ENCODE results near the gene APOBEC2.

The APOBEC2 gene

GRCh38 chr6:41088451-41088850, 35.4 kb downstream of the APOBEC2 start:
- no peak for DNase-seq (ENCODE audit: low read depth in 2 of 2)

DNA sequence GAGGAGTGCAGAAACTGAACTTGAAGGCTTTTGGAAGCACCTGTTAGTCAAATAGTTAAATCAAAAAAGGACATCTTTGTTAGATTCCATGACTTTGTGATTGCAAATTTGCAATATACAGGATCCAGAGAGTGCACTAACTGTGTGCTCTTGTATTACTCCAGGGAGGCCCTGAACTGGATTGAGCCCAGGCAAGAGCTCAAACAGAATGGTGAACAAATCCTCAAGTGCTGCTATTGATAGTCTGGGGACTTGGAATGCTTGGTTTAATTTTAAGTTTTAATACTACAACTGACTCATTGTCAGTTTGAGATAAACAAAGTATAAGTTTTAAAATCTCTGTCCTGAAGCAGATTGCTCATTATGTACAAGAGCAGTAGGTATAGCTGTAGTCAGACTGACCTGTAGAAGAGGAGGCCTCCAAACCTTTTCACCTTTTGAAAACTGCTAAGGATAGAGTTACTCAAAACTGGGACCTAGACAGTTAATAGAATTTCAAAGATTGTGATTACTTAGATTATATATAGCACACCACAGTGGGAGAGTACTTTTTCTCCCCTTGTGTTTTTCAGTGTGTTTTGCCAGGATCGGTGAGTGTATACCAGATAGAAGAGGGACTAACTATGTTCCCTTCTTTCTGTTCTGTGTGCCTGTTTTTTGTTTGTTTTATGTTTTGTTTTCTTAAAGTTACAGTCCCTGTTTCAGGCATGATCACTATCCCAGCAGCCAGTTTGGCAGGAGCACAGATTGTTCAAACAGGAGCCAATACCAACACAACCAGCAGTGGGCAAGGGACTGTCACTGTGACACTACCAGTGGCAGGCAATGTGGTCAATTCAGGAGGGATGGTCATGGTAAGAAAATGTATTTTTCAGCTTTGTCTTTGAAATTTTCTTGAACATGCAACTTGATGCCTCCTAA, 38.1 kb downstream of the APOBEC2 start:
- no peak for DNase-seq (ENCODE audit: low read depth in 2 of 2)

GRCh38 chr6:41092421-41093140, 39.6 kb downstream of the APOBEC2 start:
- DNase-seq (ENCODE audit: low read depth in 2 of 2), result no peak

DNA sequence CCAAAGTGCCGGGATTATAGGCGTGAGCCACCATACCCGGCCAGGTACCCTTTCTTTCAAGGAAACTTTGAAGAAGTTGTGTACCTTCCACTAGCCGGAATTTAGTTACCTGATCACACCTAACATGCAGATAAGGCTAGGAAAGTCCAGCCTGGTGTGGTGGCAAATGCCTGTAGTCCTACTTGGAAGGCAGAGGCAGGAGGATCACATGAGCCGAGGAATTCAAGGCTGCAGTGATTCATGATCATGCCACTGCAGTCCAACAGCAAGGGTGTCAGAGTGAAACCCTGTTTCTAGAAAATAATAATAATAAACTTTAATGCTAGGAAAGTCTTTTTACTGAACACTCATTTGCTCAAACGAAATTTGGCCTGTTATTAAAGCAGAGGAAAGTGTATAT, 40.7 kb downstream of the APOBEC2 start:
- no peak for DNase-seq (ENCODE audit: low read depth in 2 of 2)

DNA sequence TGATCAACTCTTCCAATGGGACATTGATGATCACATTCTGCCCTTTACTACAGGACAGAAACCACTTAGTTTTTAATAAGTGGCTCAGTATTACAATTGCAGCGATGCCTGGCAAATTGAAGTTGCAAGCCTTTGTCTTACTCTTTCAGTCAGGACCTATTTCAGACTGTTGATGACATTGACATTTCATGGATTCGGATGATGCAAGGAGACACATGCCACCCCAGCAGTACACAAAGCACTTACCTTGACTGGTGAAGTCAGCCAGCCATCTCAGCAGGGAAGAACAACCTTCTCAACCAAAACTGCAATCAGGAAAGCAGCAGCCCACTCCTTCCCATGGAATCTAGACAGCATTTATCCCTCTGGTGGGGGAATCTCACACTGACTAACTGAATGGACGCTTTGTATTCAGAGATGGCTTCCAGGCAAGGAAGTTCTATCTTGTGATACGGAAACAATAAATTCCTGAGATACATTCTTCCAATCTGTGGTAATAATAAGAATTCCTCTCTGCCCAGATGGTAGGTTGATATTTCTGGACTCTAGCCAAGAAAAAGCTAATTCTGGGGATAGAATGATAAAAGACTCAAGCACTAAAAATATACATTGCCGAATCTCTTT, 44.6 kb downstream of the APOBEC2 start:
- no peak for DNase-seq (ENCODE audit: low read depth in 2 of 2)

- no peak for DNase-seq (ENCODE audit: low read depth in 2 of 2)
Measured at GRCh38 chr6:41098366-41098765, 45.4 kb downstream of the APOBEC2 start.

GRCh38 chr6:41100871-41101287, 47.9 kb downstream of the APOBEC2 start:
- no peak for DNase-seq (ENCODE audit: low read depth in 2 of 2)

GRCh38 chr6:41103847-41104246, 50.8 kb downstream of the APOBEC2 start:
- DNase-seq (ENCODE audit: low read depth in 2 of 2), result no peak

- DNase-seq (ENCODE audit: low read depth in 2 of 2), result no peak
Measured at GRCh38 chr6:41111017-41111416, 58.0 kb downstream of the APOBEC2 start.
